ENCODE data around the gene ARL5A. TPM values are rescaled to one million over a fixed set of nuclear protein-coding genes. Genes with fewer than 3 reads are reported as not detected.
"Not testable (repeated sequence)": the region's sequence is repeated elsewhere in the genome, so short reads cannot be mapped to it uniquely, and the experiment has no call there.

The ARL5A gene, protein sequence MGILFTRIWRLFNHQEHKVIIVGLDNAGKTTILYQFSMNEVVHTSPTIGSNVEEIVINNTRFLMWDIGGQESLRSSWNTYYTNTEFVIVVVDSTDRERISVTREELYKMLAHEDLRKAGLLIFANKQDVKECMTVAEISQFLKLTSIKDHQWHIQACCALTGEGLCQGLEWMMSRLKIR
- 51.4 TPM for total RNA-seq

DNA sequence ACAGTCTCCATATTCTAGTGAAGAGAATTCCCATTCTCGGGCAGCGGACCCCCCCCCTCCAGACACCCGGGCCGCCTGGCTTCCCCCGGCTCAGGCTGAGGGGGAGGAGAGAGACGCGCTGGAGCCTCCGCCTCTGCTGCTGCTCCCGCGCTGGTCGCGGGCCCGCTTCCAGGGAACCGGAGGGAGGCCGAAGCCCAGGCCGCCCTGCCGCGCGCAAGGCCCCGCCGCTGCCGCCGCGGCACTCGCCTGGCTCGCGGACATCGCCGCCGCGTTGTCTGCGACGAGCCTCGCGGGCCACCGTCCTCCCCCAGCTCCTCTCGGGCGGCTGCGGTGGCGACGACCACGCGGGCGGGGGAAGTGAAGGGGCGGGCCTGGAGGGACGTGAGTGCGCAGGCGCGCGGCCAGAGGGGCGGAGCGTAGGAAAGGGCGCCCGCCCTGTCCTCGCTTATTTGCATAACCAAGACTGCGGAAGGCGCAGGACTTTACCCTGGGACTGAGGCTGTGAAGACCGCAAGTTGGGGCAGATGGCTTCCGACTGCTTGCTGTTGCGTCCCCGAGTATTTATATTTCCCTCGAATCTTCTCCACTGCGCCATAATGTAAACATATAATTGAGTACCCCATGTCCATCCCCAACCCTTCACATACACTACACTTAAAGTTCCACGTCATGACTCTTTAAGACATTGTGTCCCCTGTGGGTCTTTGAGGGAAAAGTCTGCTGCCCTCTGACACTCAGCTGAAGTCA, at the start of gene ARL5A:
Gene ARL5A, minus strand, starts transcription at position 279 of the 747 bp plus-strand sequence. Its CDS starts 245 bp downstream, at position 34.
- intact Hi-C loops (cut with DNase I): no loop called here
- peak; percentile 98 for DNase-seq (ENCODE audit: low spot score)
- peak; percentile 99 for ATAC-seq

DNA sequence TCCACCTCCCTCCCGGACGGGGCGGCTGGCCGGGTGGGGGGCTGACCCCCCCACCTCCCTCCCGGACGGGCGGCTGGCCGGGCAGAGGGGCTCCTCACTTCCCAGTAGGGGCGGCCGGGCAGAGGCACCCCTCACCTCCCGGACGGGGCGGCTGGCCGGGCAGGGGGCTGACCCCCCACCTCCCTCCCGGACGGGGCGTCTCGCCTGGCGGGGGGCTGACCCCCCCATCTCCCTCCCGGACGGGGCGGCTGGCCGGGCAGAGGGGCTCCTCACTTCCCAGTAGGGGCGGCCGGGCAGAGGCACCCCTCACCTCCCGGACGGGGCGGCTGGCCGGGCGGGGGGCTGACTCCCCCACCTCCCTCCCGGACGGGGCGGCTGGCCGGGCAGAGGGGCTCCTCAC, 47.4 kb upstream of the ARL5A start:
- intact Hi-C loops (cut with DNase I); ATAC-seq; DNase-seq (ENCODE audit: low spot score): not testable (repeated sequence)

DNA sequence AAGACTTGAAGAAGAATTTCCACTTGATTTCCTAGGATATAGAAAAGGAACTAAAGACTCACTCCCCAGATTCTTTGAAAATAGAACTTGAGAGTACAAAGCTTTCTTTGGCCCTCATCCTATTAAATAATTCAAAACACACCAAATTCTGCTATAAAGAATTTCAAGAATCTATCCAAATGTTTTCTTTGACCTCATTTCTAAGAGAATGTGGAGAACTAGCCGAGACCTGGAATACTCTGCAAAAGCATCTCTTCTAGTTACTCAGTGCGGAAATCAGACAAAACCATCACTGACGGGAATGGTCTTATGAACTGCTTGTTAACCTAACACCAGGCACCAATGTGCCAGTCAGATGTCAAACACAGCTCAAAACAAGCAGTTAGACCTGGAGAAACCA, 44.2 kb upstream of the ARL5A start:
- intact Hi-C loops (cut with DNase I): no loop called here
- no peak for DNase-seq (ENCODE audit: low spot score)
- peak; percentile 66 for ATAC-seq

DNA sequence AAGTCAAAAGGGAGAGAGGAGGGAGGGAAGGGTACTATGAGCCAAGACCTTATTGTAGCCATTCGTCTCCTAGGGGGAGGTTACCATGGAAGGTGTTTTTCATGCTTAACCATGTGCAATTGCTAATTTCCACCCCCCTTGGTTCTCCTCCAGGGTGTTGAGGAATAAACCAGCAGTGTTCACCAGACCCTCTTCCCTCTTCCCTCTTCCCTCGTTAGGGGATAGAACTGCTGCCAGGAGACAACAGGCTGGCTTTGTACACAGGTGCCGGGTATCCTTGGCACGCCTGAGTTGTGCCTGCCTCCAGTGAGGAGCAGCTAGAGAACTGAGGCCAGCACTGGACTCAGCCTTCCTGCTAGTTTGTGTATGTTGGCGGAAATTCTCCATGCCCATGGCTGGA, 41.1 kb upstream of the ARL5A start:
- no peak for ATAC-seq
- intact Hi-C loops (cut with DNase I): no loop called here
- DNase-seq (ENCODE audit: low spot score): no peak

DNA sequence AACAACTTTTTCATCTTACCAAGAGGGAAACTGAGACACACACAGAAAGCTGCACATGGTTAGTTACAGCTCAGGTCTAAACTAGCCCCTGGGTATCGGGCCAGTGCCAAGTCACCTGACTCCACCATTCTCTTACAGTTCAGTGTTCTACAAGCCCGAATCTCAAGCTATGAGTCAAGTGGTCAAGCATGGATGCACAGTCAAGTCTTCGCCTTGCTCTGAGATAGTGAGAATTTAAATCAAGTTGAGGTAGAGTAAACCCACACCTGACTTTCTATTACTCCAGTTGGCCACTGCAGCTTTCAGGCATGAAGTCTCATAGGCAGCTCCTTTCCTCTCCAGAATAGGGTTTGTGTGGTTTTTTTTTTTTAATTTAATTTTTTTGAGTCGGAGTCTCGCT, 34.5 kb upstream of the ARL5A start:
- ATAC-seq (no peak), DNase-seq (ENCODE audit: low spot score) (no peak)
- intact Hi-C loops (cut with DNase I): no loop called here

DNA sequence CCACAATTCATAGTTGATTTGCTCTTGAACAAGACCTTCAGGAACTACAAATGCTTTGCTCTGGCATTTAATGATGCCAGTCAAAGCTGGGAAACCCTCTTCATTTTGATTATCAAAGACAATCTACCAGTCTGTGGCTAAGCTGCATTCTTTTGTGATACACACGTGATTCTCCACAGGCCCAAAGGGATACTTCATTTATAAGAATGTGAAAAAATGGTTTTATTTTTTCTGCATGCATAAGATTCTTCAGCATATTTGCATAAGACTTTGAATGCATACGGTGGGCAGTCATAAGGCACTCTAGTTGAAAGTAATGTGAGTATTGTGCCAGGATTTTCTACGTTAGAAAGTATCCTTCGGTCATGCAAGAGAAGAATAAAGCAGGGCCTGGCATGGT, 33.0 kb upstream of the ARL5A start:
- intact Hi-C loops (cut with DNase I): no loop called here
- no peak for ATAC-seq
- no peak for DNase-seq (ENCODE audit: low spot score)

DNA sequence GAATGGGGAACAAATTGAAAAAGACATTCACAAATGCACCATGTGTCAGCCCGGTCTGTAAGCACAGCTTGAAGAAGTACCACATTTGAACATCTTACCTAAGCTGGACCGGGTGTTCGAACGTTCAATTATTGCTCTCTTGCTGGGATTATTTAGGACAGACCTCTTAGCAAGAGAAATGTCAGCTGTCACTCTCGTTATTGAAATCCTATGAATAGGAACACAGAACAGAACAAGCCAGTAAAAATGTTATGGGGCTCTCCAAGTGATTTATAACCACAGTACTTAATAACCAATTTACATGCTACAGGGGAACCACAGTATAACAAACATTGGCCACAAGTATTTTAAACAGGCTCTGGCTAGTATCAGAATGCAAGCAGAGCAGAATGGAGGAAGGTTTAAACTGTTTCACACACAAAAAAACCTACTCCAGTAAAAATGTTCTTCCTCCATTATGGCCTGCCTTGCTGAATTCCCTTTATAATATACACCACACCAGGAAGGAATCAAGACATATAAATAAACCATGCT, 32.5 kb upstream of the ARL5A start:
- DNase-seq (ENCODE audit: low spot score) (no peak), ATAC-seq (no peak)
- intact Hi-C loops (cut with DNase I): no loop called here

DNA sequence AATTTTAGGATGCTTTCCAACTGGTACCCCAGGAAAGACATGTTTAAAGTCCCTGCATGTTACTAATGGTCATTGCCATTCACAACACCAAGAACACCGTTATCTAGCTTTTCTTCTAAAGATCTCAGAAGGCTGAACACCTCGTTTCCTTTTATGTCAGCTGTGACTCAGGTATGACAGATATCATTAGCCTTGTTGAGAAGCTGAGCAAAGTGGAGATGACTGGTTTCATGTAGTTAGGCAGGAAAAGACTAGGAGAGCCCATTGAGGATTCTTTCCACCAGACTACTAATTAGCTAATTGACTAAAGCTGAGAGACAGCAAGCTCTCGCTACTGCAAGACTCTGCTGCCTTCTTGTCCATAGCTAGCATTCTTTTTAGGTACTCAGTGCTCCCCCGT, 32.0 kb upstream of the ARL5A start:
- ATAC-seq (no peak), DNase-seq (ENCODE audit: low spot score) (no peak)
- intact Hi-C loops (cut with DNase I): no loop called here

DNA sequence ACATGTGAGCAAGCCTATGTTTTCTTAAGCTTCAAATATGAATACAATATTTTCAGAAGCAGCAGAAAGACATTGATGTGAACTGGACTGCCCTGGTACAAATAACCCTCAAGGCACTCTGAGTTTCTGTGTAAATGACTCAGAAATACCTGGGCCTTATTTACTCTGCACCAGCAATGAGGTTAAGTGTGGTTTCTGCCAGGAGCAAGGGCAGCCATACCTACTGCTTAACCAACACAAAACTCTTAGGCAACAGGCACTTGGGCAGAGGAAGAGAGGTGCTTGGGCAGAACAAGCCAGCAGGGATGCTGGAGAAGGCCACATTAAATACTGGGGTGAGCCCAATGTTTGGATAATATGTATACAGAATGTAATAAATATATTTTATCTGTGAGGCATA, 29.4 kb upstream of the ARL5A start:
- ATAC-seq (no peak), DNase-seq (ENCODE audit: low spot score) (no peak)
- intact Hi-C loops (cut with DNase I): no loop called here

DNA sequence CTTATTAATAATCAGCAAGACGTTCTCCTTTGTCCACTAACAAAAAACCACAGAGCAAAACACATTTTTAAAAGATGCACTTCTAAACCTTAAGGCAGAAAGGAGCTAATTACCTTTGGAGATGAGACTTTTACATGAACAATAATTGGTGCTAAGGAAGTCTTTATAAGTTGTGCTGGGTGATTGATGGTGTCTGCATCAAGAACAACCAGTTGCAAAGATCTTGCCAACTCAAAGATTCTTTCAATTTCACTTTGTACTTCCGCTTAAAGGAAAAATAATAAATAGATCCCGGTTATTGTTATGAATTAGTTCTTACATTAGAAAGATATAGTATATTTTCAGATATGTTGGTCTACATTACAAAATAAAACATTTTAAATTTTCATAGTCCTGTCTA, 26.9 kb upstream of the ARL5A start:
- no peak for DNase-seq (ENCODE audit: low spot score)
- ATAC-seq: no peak
- intact Hi-C loops (cut with DNase I): no loop called here

DNA sequence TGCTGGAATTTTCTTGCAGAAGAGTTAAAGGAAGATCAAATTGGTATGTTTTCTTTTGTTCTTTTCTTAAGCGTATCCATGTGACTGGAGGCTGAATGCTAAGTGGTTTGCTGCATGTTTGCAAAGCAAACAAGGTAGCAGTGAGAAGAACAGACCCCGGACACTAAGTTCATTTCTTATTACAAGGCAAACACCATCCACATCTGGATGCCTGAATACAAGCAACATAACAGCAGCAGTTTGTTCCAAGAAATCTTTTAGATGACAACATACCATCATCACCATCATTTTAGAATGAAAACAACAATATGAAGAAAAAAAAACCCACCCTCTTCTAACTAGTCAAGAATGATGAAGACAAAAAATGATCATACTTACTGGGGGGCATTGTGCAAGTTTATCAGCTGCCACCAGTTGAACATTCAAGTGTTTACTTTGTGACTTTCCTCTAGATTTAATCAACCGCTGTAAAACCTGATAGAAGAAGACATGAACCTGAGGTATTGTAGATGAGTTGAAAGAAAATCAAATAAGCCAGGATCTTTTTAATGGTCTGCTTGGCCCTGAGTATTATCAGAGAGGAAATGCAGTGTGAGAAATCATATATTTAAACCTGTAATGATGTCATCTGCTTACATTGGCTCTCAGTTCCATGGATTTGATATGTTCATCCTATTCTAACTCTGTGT, 25.0 kb upstream of the ARL5A start:
- ATAC-seq (no peak), DNase-seq (ENCODE audit: low spot score) (no peak)
- intact Hi-C loops (cut with DNase I): no loop called here

DNA sequence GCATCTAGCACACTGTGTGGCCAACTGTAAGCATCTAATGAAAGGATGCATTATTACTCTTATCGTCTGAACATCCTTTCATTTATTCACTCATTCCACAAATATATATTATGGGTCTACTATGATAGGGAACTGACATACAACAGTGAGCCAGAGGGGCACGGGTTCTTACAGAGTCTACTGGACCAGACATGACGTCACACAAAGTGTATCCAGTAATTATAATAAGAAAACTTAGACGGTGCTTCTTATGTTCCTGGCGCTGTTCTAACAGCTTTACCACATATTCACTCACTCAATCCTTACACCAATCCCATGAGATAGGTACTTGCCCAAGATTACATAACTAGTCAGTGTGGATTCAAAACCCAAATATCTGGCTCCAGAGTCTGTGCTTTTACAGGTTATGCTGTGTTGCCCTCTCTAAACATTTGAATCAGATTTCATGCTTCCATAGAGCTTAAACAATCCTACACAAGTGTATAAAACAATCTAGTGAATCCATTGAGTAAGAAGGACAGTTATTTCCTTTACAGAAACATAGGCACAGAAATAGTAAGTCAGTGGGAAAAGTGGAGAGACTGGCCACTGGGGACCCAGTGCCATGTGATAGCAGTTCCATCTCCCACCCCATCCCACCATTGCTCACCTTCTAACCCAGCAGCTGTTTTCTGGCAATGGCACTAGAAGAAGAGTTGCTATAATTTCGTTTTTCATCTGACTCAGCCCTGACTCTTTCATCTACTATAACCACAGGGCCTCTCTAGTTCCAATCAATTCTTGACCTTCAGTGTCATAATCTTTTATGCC, 24.2 kb upstream of the ARL5A start:
- ATAC-seq: peak; percentile 84

DNA sequence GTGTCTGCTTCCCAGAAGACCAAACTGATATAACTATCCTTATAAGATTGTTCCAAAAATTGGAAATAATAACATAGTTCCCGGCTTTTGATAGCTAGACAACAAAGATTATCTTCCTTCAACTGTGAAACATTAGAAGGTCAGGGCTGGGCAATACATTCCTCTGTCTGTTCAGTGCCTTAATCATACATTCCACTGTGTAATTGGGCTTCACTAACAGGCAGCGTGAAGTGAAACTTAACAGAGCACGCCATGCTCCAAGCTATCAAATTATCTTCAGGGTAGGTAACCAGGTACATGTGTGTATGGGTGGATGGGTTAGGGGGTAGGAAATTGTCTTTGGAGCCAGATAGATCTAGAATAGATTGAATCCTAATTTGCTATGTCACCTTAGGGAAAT, 23.5 kb upstream of the ARL5A start:
- DNase-seq (ENCODE audit: low spot score) (no peak), ATAC-seq (peak; percentile 33)
- intact Hi-C loops (cut with DNase I): loop anchor here (2.0 kb wide), 1 partner anchor 47 kb away; no protein-coding TSS in a partner anchor

More for the DNA sequence above, 24.2 kb upstream of the ARL5A start:
- intact Hi-C loops (cut with DNase I): no loop called here
- no peak for DNase-seq (ENCODE audit: low spot score)

DNA sequence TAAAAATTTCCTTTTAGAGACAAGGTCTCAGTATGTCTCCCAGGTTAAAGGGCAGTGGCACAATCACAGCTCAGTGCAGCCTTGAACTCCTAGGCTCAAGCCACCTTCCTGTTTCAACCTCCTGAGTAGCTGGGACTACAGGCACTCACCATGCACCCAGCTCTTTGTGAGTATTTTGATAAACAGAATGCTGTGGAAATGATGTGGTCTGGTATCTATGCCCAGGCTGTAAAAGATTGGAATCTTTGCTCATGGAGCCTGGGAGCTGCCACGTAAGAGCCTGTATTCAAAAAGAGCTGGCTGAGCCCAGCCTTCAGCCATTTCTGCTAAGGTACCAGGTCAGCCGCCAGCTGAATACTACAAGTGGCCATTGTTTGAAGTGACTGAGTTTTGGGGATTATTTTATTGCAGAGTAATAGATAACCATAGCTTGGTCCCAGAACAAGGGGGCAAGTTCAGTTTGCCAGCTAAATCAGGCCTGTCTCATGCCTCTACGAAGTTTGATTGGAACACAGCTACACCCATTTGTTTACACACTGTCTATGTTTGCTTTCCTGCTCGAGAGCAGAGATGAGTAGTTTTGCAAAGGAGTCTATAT, 21.3 kb upstream of the ARL5A start:
- ATAC-seq: no peak
- DNase-seq (ENCODE audit: low spot score): no peak
- intact Hi-C loops (cut with DNase I): loop anchor here (2.0 kb wide), 1 partner anchor 45 kb away; no protein-coding TSS in a partner anchor

DNA sequence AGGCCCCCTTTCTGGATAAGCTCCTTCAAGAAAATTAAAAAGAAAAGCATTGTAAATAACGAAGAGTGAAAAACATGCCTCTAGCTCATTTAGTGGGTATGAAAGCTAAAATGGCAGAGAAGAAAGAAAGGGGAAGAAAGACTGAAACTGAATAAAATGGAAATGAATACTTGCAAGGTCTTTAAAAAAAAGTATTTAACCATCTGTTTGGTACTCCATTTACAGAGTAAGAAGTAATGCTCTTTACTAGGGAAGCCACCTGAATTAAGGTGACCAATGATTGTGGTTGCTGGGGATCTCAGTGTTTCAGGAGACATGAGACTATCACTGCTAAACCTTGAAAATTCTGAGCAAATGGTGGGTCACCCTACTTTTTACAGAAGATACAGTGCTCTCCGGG, 17.7 kb upstream of the ARL5A start:
- DNase-seq (ENCODE audit: low spot score) (no peak), ATAC-seq (no peak)
- intact Hi-C loops (cut with DNase I): no loop called here

DNA sequence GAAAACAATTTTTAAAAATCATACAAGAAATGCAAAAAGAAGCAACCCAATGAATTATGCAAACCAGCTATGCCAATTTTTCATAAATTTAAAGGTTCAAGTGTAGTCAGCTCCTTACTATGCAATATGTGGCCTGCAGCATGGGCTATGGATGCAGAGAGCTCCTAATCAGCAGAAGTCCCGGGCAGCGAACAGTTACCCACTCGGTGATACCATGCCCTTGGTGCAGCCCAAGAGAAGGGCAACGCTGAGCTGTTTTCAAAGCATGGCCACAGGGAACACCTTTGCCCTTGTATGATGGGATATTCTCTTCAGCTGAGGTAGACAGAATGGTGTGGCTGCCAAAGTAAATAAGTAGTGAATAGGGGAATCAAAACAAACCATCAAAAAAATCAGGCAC, 17.3 kb upstream of the ARL5A start:
- DNase-seq (ENCODE audit: low spot score): no peak
- no peak for ATAC-seq
- intact Hi-C loops (cut with DNase I): no loop called here

DNA sequence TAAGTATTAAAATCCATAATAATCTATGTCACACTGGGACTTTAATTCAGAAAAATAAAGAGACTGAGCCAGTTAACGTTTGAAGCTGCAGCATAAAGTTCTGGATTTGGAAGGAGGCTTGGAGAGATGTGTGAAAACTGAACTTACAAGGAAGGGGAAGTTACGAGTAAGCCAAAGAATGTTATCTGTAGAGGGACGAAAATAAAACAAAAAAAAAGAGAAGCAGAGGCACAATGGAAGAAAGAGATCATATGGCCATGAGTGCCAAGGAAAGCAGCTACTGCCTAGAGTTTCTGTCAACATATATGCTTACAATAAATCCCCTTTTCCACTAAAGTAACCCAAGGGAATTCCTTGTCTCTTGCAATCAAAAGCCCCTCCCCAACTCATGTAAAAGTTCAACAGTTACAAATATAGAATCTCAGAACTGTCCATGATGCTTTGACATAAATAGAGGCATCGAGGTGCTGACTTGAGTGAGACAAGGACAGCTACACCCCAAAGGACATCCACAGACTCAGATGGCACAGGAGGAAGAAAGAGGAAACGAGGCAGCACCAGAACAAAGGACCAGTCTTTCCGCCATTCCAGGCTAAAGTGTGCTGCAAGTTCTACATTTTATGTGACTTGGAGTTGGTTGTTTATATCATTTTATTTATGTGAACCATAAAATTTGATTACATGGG, 16.1 kb upstream of the ARL5A start:
- peak; percentile 33 for ATAC-seq
- no peak for DNase-seq (ENCODE audit: low spot score)
- intact Hi-C loops (cut with DNase I): no loop called here

DNA sequence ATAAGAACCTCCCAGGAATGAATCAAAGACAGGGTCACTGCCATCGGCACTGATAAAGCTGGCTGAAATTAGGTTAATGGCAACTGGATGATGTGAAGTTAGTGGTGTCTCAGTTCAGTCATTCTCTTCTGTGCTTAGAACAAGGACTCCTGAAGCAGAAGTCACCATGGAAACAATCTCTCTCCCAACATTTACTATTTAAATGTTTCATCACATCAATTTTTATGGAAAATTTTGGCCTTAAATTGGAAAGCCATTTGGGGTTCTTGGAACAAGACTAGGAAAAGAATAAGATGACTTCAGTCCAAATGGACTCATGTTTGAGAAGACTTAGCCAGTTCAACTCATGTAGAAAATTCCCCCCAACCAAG, 15.5 kb upstream of the ARL5A start:
- ATAC-seq: peak; percentile 57
- intact Hi-C loops (cut with DNase I): no loop called here
- no peak for DNase-seq (ENCODE audit: low spot score)

Data from sciatic nerve (tissue), 2 donors.